ENCODE results near the gene SLC35A4.

- TF ChIP-seq, protein P1, sequence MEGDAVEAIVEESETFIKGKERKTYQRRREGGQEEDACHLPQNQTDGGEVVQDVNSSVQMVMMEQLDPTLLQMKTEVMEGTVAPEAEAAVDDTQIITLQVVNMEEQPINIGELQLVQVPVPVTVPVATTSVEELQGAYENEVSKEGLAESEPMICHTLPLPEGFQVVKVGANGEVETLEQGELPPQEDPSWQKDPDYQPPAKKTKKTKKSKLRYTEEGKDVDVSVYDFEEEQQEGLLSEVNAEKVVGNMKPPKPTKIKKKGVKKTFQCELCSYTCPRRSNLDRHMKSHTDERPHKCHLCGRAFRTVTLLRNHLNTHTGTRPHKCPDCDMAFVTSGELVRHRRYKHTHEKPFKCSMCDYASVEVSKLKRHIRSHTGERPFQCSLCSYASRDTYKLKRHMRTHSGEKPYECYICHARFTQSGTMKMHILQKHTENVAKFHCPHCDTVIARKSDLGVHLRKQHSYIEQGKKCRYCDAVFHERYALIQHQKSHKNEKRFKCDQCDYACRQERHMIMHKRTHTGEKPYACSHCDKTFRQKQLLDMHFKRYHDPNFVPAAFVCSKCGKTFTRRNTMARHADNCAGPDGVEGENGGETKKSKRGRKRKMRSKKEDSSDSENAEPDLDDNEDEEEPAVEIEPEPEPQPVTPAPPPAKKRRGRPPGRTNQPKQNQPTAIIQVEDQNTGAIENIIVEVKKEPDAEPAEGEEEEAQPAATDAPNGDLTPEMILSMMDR (IDR thresholded peaks at IDR 0.05; ENCODE audit: insufficient read depth, low read depth, low read length): no peak
- TF ChIP-seq EZH2 (IDR thresholded peaks at IDR 0.05; ENCODE audit: insufficient read depth, low read length): no peak
These were observed 31.7 kb downstream of the SLC35A4 start for GRCh38 chr5:140596321-140596741.

All from astrocyte (in vitro differentiated cells and primary cell).